HG03196 (cell line): ENCODE data around the gene ABTB1.
"Not testable (repeated sequence)": the region's sequence is repeated elsewhere in the genome, so short reads cannot be mapped to it uniquely, and the experiment has no call there.

Experiments
- ATAC-seq: cut with Tn5 transposase; IDR thresholded peaks from one replicate; pipeline ENCODE4 v1.9.1; 2021; ENCODE audit not compliant: unreplicated experiment

The ABTB1 gene

GRCh38 chr3:127700406-127700805 lies 27.7 kb downstream of the ABTB1 start:
- ATAC-seq = no peak

GRCh38 chr3:127701280-127701911 lies 28.6 kb downstream of the ABTB1 start:
- ATAC-seq = no peak

DNA sequence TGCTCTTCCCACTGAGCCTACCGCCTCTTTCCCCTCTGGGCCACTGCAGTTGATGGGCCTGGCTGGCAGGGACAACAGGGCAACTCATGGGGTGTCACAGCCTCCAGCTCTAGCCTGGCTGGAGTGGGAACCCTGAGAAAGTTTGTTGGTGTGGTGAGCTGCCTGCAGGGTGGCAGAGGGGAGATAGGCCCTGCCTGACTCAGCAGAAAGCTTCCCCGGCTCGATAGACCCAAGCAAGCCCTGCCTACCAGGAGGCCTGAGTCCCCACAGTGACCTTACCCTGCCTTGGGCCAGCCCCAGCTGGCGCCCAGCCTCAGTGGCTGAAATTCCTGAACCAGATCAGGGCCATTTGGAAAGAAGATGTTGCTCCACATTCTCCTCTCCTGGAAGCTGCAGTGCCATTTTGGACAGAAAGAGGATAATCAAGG lies 29.4 kb downstream of the ABTB1 start:
- ATAC-seq = no peak

DNA sequence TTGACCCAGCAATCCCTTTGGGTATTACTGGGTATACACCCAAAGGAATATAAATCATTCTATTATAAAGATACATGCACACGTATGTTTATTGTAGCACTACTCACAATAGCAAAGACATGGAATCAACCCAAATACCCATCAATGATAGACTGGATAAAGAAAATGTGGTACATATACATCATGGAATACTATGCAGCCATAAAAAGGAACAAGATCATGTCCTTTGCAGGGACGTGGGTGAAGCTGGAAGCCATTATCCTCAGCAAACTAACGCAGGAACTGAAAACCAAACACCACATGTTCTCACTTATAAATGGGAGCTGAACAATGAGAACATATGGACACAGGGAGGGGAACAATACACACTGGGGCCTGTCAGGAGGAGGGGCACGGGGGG lies 32.1 kb downstream of the ABTB1 start:
- not testable (repeated sequence) for ATAC-seq

GRCh38 chr3:127706312-127706711 lies 33.6 kb downstream of the ABTB1 start:
- ATAC-seq = no peak

GRCh38 chr3:127706785-127707351 lies 34.1 kb downstream of the ABTB1 start:
- ATAC-seq = no peak

- ATAC-seq = no peak
Observed at GRCh38 chr3:127707851-127708411, 35.2 kb downstream of the ABTB1 start.

DNA sequence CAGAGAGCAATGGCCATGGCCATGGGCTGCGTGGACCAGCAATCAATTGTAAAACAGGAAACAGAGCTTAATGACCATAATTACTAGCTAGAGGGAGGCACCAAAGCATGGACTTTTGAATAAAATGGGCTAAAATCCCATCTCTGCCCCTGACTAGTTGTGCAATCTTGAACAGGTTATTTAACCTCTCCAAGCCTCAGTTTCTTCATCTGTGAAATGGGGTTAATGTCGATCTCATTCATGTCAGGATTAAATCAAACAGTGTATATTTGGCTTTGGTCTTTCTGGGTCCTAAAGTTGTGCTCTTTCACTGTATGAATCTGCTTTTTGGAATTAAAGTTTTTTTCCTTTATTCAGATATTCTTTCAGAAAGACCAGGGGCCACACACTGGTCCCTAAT lies 36.1 kb downstream of the ABTB1 start:
- ATAC-seq = no peak

DNA sequence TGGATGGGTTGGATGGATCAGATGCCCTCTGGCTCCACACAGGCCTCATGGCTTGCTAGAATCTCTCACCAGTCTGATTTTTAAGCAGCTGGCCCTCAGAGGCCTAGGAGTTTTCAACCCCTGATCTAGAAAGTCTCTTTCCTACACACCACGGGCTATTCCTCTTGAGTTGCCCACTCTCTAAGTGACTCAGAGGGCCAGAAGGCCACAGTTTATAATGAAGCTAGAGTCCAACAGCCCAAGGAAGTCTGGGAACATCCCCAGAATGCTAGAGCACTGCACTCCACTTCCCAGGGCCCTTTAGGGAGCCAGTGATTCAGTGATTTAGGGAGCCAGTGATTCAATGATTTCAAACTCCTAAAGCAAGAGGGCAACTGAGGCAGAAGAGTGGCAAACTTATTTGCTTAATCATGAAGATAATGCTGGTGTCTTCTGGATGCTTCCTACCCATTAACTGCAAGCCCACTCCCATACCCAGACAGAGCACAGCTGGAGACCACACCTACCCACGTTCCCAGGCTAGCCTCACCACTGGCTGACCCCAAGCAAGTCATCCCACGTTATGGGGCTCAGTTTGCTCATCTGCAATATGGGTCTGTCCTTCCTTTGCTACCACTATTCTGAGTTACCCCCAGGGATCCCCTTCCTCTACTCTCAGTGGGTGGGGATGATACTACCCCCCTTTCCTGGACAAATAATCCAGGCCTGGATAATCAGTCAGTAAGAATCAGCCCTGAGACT lies 36.7 kb downstream of the ABTB1 start:
- no peak for ATAC-seq

GRCh38 chr3:127710155-127710941 lies 37.6 kb downstream of the ABTB1 start:
- no peak for ATAC-seq

DNA sequence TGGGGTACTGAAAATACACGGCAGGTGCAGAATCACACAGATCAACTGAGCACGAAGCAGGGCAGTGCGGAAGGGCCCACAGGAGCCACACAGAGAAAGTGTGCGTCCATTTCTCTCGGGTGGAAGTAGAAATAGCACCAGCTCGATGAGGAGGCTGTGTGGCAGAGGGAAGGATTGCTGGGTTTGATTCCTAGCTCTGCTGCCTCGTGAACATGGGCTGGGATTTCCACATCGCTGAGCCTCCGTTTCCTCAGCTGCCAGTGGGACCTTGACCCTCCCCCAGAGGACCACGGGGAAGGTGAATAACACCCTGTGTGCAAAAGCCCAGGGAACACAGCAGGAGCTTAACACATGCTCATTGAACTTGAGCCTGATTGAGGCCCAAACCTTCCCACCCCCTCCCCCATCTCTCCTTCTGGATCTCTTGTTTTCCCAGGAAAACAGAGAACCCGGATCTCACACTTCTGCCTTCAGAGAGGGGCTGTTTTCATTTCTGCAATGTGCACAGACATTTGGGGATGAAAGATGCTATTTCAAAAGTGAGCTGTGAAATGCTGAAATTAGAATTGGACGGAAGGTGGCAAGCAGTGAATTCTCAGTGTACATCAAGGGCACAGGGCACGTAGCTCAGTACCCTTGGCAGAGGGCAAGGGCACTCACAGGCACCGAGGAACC lies 38.4 kb downstream of the ABTB1 start:
- ATAC-seq = no peak

- no peak for ATAC-seq
Observed at GRCh38 chr3:127711896-127712295, 39.1 kb downstream of the ABTB1 start.

- ATAC-seq = no peak
Observed at GRCh38 chr3:127712461-127712860, 39.7 kb downstream of the ABTB1 start.

DNA sequence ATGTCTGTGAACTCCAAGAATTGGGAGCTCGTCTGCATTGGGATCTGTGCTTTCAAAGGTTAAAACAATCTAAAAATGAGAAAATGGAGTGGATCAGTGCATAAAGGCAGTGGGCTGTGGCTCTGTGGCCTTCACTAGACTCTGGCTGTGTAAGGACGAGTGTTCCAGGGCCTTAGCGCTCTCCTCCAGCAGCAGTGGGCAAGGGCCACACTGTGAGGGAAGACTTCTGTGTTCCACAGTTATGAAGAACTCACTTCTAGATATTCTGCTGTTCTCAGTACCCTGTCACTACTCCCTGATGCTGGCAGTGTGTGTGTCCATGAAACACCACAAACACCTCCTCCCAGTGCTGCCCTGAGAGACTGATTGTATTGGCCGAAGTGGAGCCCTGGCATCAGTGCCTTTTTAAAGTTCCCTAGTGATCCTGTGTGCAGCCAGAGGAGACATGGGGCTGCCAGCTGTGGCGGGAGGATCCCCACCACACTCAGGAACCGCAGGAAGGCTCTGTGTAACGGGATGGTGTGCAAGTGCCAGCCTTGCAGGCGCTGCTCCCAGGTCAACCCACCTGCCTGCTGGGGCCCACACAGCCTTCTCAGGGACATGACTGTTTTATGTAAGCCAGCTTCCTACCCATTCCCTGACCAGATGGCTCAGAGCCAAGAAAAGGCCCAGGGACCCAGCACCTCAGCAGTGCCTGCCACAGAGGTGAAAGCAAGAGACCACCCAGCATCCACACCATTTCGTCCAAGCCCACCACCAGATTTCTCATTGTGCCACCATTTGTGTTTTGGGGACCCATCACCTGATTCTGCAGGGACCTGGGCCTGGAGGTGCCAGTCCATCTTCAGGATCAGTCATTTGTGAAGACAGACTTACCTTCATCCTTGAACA lies 40.4 kb downstream of the ABTB1 start:
- ATAC-seq = no peak

- ATAC-seq = no peak
Observed at GRCh38 chr3:127714125-127714571, 41.4 kb downstream of the ABTB1 start.

- ATAC-seq = no peak
Observed at GRCh38 chr3:127714866-127715265, 42.1 kb downstream of the ABTB1 start.

DNA sequence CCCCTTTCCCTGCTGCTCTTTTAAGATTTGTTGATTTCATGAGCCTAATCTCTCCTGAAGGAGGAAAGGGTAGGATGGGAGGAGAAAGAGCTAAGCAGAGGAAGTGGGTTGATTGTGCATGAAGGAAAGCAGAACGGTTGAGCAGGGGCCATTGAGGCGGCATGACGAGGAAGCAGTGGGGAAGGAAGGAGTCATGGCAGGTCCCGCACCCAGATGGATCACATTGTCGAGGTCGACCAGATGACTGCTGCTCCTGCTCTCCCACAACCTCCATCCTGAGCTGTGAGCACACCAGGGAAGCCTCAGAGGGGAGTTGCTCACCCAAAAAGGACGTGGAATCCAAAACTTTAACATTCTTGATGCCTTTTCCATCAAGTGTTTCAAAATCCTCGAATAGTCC lies 42.8 kb downstream of the ABTB1 start:
- no peak for ATAC-seq

DNA sequence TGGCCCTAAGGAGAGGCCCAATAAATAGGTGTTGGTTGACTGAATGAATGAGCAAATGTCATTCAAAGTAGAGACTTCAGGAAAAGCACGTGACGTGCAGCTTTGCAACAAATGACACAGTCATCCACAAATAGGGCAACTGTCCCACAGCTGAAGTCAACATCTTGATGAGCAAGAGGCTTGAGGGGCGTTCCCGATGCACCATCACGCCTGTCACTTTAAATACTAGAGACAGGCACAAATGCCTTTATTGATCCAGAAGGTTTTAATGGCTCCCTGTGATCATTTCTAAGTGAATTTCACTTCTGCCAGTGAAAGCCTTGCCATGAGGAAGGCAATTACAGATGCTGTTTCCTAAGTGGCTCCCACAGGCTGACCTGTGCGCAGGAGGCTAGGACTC lies 43.6 kb downstream of the ABTB1 start:
- no peak for ATAC-seq

- no peak for ATAC-seq
Observed at GRCh38 chr3:127717357-127718244, 44.8 kb downstream of the ABTB1 start.
